ENCODE data around the gene L3MBTL3.

The L3MBTL3 gene

GRCh38 chr6:130132286-130132701 lies 113.9 kb downstream of the L3MBTL3 start:
- TF ChIP-seq, protein P1, sequence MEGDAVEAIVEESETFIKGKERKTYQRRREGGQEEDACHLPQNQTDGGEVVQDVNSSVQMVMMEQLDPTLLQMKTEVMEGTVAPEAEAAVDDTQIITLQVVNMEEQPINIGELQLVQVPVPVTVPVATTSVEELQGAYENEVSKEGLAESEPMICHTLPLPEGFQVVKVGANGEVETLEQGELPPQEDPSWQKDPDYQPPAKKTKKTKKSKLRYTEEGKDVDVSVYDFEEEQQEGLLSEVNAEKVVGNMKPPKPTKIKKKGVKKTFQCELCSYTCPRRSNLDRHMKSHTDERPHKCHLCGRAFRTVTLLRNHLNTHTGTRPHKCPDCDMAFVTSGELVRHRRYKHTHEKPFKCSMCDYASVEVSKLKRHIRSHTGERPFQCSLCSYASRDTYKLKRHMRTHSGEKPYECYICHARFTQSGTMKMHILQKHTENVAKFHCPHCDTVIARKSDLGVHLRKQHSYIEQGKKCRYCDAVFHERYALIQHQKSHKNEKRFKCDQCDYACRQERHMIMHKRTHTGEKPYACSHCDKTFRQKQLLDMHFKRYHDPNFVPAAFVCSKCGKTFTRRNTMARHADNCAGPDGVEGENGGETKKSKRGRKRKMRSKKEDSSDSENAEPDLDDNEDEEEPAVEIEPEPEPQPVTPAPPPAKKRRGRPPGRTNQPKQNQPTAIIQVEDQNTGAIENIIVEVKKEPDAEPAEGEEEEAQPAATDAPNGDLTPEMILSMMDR (IDR thresholded peaks at IDR 0.05; ENCODE audit: borderline replicate concordance, insufficient read depth, low read depth, low read length) = no peak
- H3K4me3 ChIP-seq (ENCODE audit: low read depth, low read length) = no peak overlapping the region

DNA sequence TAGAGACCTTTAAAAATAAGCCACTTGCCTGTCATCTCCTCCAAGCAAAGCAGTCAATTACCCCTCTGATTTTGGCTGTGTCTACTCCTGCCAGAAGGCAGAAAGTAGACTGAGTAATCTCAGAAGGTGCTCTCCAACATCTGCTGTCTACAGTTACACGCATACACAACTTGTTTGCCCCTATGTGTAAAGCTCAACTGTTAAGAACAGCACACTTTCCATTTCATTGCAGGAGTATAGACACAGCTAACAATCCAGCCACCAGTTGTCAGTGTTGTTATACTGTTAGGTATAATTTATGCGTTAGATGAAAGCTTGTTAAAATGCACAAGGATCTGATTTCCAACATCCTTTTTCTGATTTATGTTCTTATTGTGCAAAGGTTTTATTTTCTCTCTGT lies 116.2 kb downstream of the L3MBTL3 start:
- TF ChIP-seq, protein P1 (IDR thresholded peaks at IDR 0.05; ENCODE audit: borderline replicate concordance, insufficient read depth, low read depth, low read length) = no peak
- H3K4me3 ChIP-seq (ENCODE audit: low read depth, low read length) = no peak overlapping the region

- TF ChIP-seq, protein P1 (IDR thresholded peaks at IDR 0.05; ENCODE audit: borderline replicate concordance, insufficient read depth, low read depth, low read length) = no peak
Observed at GRCh38 chr6:130136798-130137197, 118.4 kb downstream of the L3MBTL3 start.

GRCh38 chr6:130138116-130138908 lies 119.9 kb downstream of the L3MBTL3 start:
- TF ChIP-seq, protein P1 (IDR thresholded peaks at IDR 0.05; ENCODE audit: borderline replicate concordance, insufficient read depth, low read depth, low read length) = no peak
- H3K4me3 ChIP-seq (ENCODE audit: low read depth, low read length) = no peak overlapping the region

More at GRCh38 chr6:130136798-130137197, 118.4 kb downstream of the L3MBTL3 start:
- H3K4me3 ChIP-seq (ENCODE audit: low read depth, low read length) = no peak overlapping the region

DNA sequence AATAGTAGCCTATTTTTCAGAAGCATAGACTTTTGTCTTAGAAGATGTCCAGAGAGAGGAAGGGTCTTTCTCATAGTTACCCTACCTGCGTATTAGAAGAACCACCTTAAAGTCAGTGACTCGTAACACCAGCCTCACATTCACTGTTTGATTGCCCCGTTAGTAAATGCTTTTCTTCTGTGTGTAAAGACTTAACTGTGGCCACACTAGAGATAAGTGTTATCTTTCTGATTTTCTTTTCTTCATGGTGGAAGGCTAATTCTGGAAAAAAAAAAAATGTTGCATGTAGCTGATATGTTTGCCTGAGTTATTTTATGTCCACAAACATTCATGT lies 120.5 kb downstream of the L3MBTL3 start:
- H3K4me3 ChIP-seq (ENCODE audit: low read depth, low read length) = no peak overlapping the region
- TF ChIP-seq, protein P1 (IDR thresholded peaks at IDR 0.05; ENCODE audit: borderline replicate concordance, insufficient read depth, low read depth, low read length) = no peak

DNA sequence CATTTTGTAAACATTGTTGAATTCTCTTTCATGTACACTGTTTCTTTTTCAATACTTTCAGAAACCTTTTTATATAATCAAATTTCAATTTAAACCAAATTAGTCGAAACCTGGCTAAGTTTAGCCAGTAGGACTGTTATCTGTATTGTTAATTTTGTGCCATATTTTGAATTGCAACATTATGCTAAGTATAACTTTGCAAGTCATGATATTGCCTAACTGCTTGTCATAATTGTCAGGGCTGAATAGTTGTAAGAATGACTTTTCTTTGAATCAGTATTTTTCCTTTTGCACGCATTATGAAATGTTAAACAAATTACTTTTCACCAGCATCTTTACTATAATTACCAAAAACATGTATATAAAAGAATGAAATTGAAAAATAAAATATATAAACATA lies 121.7 kb downstream of the L3MBTL3 start:
- H3K4me3 ChIP-seq (ENCODE audit: low read depth, low read length) = no peak overlapping the region

More for the DNA sequence above, 121.7 kb downstream of the L3MBTL3 start:
- TF ChIP-seq, protein P1 (IDR thresholded peaks at IDR 0.05; ENCODE audit: borderline replicate concordance, insufficient read depth, low read depth, low read length) = no peak
